ENCODE results near the gene MCM6.

- TF ChIP-seq, protein P1, sequence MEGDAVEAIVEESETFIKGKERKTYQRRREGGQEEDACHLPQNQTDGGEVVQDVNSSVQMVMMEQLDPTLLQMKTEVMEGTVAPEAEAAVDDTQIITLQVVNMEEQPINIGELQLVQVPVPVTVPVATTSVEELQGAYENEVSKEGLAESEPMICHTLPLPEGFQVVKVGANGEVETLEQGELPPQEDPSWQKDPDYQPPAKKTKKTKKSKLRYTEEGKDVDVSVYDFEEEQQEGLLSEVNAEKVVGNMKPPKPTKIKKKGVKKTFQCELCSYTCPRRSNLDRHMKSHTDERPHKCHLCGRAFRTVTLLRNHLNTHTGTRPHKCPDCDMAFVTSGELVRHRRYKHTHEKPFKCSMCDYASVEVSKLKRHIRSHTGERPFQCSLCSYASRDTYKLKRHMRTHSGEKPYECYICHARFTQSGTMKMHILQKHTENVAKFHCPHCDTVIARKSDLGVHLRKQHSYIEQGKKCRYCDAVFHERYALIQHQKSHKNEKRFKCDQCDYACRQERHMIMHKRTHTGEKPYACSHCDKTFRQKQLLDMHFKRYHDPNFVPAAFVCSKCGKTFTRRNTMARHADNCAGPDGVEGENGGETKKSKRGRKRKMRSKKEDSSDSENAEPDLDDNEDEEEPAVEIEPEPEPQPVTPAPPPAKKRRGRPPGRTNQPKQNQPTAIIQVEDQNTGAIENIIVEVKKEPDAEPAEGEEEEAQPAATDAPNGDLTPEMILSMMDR (conservative IDR thresholded peaks at IDR 0.05; ENCODE audit: low read depth, low read length), result no peak
- TF ChIP-seq EZH2 (IDR thresholded peaks at IDR 0.05; ENCODE audit: borderline replicate concordance, low read depth, low read length, poor library complexity, severe bottlenecking), result no peak
These were observed 5.7 kb downstream of the MCM6 start for GRCh38 chr2:135870571-135870970.

All from A673 (cell line).